Measurements from ENCODE around the gene ITPR3. TPM values are rescaled to one million over a fixed set of nuclear protein-coding genes. Genes with fewer than 3 reads are reported as not detected.
A peak's percentile ranks its signal among the peaks of the same experiment; 100 is the strongest.

The ITPR3 gene
- total RNA-seq, 1 donor from 2014 or later, result 0.34 TPM

DNA sequence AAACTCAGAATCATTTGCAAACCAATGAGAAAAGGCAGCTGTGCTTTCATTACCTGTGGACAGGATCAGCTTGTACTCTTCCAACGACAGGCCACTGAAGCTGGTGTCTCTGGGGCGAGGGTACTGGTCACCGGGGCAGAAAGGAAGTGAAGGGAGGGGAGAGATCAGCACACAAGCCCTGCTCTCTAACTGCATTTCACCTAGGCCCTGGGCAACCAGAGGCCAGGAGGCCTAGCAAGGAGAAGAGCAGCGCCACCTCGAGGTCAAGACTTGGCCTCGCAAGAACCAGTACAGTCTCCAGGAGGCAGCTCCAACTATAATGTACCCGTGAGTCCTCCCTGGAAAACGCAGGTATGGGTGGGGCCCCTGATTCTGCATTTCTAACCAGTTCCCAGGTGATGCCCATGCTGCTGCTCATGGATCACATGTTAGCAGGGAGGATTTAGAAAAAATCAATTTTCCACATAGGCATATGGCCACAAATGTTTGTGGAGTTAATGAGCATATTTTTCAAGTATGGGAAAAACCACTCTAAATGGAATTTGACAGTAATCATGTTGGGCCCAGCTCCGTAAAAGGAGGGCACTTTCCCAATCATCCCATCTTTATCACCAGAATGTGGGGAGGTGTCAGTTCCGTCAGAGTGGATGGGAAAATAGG, 79.4 kb downstream of the ITPR3 start:
- Mint-ChIP-seq H3K9me3 (ENCODE audit: unreplicated experiment) (peaks cover 7% of the 10 kb centered on the region), H3K27me3 (ENCODE audit: unreplicated experiment) (peaks cover 5% of the 10 kb centered on the region), H3K27ac (ENCODE audit: unreplicated experiment) (peak overlapping the region; percentile 77), H3K36me3 (ENCODE audit: unreplicated experiment) (no peaks in the 10 kb centered on the region), H3K4me1 (ENCODE audit: low read depth, unreplicated experiment) (peaks cover 46% of the 10 kb centered on the region), H3K4me3 (ENCODE audit: unreplicated experiment) (no peak overlapping the region)
- TF ChIP-seq, protein P1, sequence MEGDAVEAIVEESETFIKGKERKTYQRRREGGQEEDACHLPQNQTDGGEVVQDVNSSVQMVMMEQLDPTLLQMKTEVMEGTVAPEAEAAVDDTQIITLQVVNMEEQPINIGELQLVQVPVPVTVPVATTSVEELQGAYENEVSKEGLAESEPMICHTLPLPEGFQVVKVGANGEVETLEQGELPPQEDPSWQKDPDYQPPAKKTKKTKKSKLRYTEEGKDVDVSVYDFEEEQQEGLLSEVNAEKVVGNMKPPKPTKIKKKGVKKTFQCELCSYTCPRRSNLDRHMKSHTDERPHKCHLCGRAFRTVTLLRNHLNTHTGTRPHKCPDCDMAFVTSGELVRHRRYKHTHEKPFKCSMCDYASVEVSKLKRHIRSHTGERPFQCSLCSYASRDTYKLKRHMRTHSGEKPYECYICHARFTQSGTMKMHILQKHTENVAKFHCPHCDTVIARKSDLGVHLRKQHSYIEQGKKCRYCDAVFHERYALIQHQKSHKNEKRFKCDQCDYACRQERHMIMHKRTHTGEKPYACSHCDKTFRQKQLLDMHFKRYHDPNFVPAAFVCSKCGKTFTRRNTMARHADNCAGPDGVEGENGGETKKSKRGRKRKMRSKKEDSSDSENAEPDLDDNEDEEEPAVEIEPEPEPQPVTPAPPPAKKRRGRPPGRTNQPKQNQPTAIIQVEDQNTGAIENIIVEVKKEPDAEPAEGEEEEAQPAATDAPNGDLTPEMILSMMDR (IDR thresholded peaks at IDR 0.05; ENCODE audit: partially characterized antibody, unreplicated experiment), result peak; percentile 78
- peak; percentile 84 for DNase-seq

DNA sequence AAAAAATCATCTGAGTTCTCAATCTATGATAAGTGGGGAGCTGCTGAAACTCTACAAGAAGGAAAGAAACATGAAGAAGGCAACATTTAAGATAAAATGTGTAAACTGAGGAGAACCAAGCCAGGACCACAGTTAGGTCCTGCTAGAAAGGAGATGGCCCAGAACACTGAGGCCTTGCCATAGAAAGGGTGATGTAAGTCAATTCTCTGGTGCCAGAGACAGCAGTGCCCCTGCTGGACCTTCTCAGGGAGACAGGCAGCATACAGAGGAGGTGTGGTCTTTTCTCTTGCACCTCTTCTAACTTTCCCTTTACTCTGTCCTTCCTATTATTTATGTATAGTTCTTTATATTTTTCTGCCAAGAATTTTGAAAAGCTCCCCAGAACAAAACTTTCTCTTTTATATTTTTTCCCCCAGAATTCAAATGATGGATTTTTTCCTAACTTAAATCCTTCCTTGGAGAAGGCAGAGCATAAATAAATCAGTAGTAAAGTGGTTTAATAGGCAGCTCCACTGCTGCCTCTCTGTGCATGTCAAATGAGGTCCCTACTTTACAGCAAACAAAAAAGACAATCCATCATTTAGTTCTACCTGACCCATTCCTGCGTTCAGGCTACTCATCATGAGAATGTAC, 81.3 kb downstream of the ITPR3 start:
- Mint-ChIP-seq H3K4me3 (ENCODE audit: unreplicated experiment) (peak overlapping the region; percentile 18), H3K27ac (ENCODE audit: unreplicated experiment) (peak overlapping the region; percentile 100), H3K36me3 (ENCODE audit: unreplicated experiment) (no peaks in the 10 kb centered on the region), H3K9me3 (ENCODE audit: unreplicated experiment) (peaks cover 7% of the 10 kb centered on the region), H3K27me3 (ENCODE audit: unreplicated experiment) (peaks cover 5% of the 10 kb centered on the region), H3K4me1 (ENCODE audit: low read depth, unreplicated experiment) (peaks cover 32% of the 10 kb centered on the region)
- TF ChIP-seq, protein P1 (IDR thresholded peaks at IDR 0.05; ENCODE audit: partially characterized antibody, unreplicated experiment), result peak; percentile 36
- DNase-seq, result no peak

- TF ChIP-seq, protein P1 (IDR thresholded peaks at IDR 0.05; ENCODE audit: partially characterized antibody, unreplicated experiment), result no peak
- no peak overlapping the region for H3K4me3 Mint-ChIP-seq (ENCODE audit: unreplicated experiment)
- DNase-seq, result no peak
- H3K9me3 Mint-ChIP-seq (ENCODE audit: unreplicated experiment), result peaks cover 9% of the 10 kb centered on the region
- H3K27me3 Mint-ChIP-seq (ENCODE audit: unreplicated experiment), result peaks cover 2% of the 10 kb centered on the region
- peaks cover 34% of the 10 kb centered on the region for H3K4me1 Mint-ChIP-seq (ENCODE audit: low read depth, unreplicated experiment)
- H3K36me3 Mint-ChIP-seq (ENCODE audit: unreplicated experiment), result peaks cover 5% of the 10 kb centered on the region
- H3K27ac Mint-ChIP-seq (ENCODE audit: unreplicated experiment), result no peak overlapping the region
These were observed 83.3 kb downstream of the ITPR3 start for GRCh38 chr6:33704215-33705066.

GRCh38 chr6:33705268-33705885, 84.3 kb downstream of the ITPR3 start:
- peaks cover 34% of the 10 kb centered on the region for H3K4me1 Mint-ChIP-seq (ENCODE audit: low read depth, unreplicated experiment)
- H3K27ac Mint-ChIP-seq (ENCODE audit: unreplicated experiment), result no peak overlapping the region
- peaks cover 5% of the 10 kb centered on the region for H3K36me3 Mint-ChIP-seq (ENCODE audit: unreplicated experiment)
- peaks cover 5% of the 10 kb centered on the region for H3K27me3 Mint-ChIP-seq (ENCODE audit: unreplicated experiment)
- TF ChIP-seq, protein P1 (IDR thresholded peaks at IDR 0.05; ENCODE audit: partially characterized antibody, unreplicated experiment), result no peak
- peaks cover 8% of the 10 kb centered on the region for H3K9me3 Mint-ChIP-seq (ENCODE audit: unreplicated experiment)
- H3K4me3 Mint-ChIP-seq (ENCODE audit: unreplicated experiment), result no peak overlapping the region
- no peak for DNase-seq

All from glutamatergic neuron (in vitro differentiated cells).